Stimulated activated CD4-positive, alpha-beta T cell treated with anti-CD3 and anti-CD28 coated beads, Interleukin-12 subunit alpha, Interleukin-12 subunit beta, amount 100 ng/mL, for 48 hours (primary cell): ENCODE results near the gene PCNX2.

ENCODE experiments used
- DNase-seq, 3 donors: peaks; one replicate each; pipeline ENCODE4 v3.0.0-alpha.2; 2020; ENCODE audit warnings: low read depth in 2 of 3, low spot score in 1 of 3

Gene PCNX2

GRCh38 chr1:233268389-233269022 is 27.0 kb downstream of the PCNX2 start:
- no peak for DNase-seq

- no peak for DNase-seq
These were observed 33.8 kb downstream of the PCNX2 start for GRCh38 chr1:233261695-233262094.

GRCh38 chr1:233261206-233261605 is 34.3 kb downstream of the PCNX2 start:
- no peak for DNase-seq

- no peak for DNase-seq
These were observed 37.7 kb downstream of the PCNX2 start for GRCh38 chr1:233257786-233258185.

GRCh38 chr1:233256789-233257188 is 38.7 kb downstream of the PCNX2 start:
- no peak for DNase-seq

GRCh38 chr1:233256191-233256590 is 39.3 kb downstream of the PCNX2 start:
- no peak for DNase-seq

- no peak for DNase-seq
These were observed 40.4 kb downstream of the PCNX2 start for GRCh38 chr1:233255145-233255544.

GRCh38 chr1:233253832-233254331 is 41.6 kb downstream of the PCNX2 start:
- no peak for DNase-seq

GRCh38 chr1:233253231-233253831 is 42.2 kb downstream of the PCNX2 start:
- DNase-seq = no peak

GRCh38 chr1:233252441-233252840 is 43.1 kb downstream of the PCNX2 start:
- DNase-seq = no peak

GRCh38 chr1:233251201-233251720 is 44.3 kb downstream of the PCNX2 start:
- DNase-seq = no peak

- no peak for DNase-seq
These were observed 47.5 kb downstream of the PCNX2 start for GRCh38 chr1:233248014-233248413.

- DNase-seq = no peak
These were observed 48.6 kb downstream of the PCNX2 start for GRCh38 chr1:233246965-233247364.

GRCh38 chr1:233245191-233245765 is 50.2 kb downstream of the PCNX2 start:
- DNase-seq = no peak

GRCh38 chr1:233244183-233244582 is 51.3 kb downstream of the PCNX2 start:
- no peak for DNase-seq

- DNase-seq = no peak
These were observed 52.6 kb downstream of the PCNX2 start for GRCh38 chr1:233242827-233243483.

GRCh38 chr1:233241759-233242158 is 53.8 kb downstream of the PCNX2 start:
- DNase-seq = no peak

- no peak for DNase-seq
These were observed 54.5 kb downstream of the PCNX2 start for GRCh38 chr1:233240829-233241682.

- no peak for DNase-seq
These were observed 55.2 kb downstream of the PCNX2 start for GRCh38 chr1:233240371-233240770.

- no peak for DNase-seq
These were observed 56.6 kb downstream of the PCNX2 start for GRCh38 chr1:233238884-233239431.

- no peak for DNase-seq
These were observed 57.9 kb downstream of the PCNX2 start for GRCh38 chr1:233237647-233238046.
